ENCODE results near the gene TNRC6B. TPM values are rescaled to one million over a fixed set of nuclear protein-coding genes. Genes with fewer than 3 reads are reported as not detected.

TNRC6B gene
- total and polyA plus RNA-seq, 2 of the 13 experiments (the other 11 are each of a cell fraction or from before 2014, with no cell fraction given) = 8.9 to 13.2 TPM

DNA sequence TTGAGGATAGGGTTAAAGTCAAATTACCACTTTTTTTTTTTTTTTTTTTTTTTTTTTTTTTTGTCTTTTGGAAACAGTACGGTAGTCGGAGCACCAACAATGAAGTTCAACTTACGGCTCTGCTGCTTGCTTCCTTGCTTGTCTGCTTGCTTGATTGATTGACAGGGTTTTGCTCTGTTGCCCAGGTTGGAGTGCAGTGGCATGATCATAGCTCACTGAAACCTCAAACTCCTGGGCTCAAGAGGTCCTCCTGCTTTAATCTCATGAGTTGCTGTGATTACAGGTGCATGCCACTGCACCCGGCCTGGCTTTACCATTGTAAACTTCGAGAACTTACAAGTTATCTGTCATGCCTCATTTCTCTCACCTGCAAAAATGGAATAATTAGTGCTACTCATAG lies 198.4 kb downstream of the TNRC6B start:
- Histone ChIP-seq H3K4me2 (ENCODE audit: low read depth, low read length) (no peak overlapping the region), H3K36me3 (replicated peaks in 1 of 2; ENCODE audit: control insufficient read depth in 1 of 2, insufficient read depth in 2 of 2, low read length in 2 of 2) (no peaks in the 10 kb centered on the region), H3K9me3 (ENCODE audit: low read length) (no peaks in the 10 kb centered on the region), H3K27ac (ENCODE audit: extremely low read length, insufficient read depth, low read length) (no peak overlapping the region), H3K27me3 (ENCODE audit: control insufficient read depth in 1 of 2, insufficient read depth in 2 of 2, low read length in 2 of 2) (no peaks in the 10 kb centered on the region), H3K4me3 (replicated peaks in 1 of 3; ENCODE audit: insufficient read depth in 1 of 3, low read depth in 2 of 3, low read length in 3 of 3) (no peak overlapping the region), H4K20me1 (ENCODE audit: insufficient read depth, low read length) (no peaks in the 10 kb centered on the region), H3K4me1 (ENCODE audit: insufficient read depth, low read length) (no peaks in the 10 kb centered on the region), H2AFZ (ENCODE audit: low read length) (no peak overlapping the region), H3K9ac (ENCODE audit: insufficient read depth, low read depth, low read length) (no peak overlapping the region), H3K79me2 (ENCODE audit: insufficient read depth, low read length) (peaks cover 2% of the 10 kb centered on the region)
- POLR2A ChIA-PET = no interaction called here
- ATAC-seq (no peak), DNase-seq (ENCODE audit: low spot score) (no peak), FAIRE-seq (no peak)
- intact Hi-C loops (cut with micrococcal nuclease; ENCODE audit: unreplicated experiment) = no loop called here
- CTCF ChIA-PET (ENCODE audit: low intra/inter-chr PET ratio, low total read pairs) = no interaction called here
- WGBS (ENCODE audit: low lambda C conversion rate) = 96% methylated on average over 5 of the region's 5 CpGs
- no TSS peak for BruUV-seq (replicated peaks)
- in situ Hi-C loops (cut with HindIII; ENCODE audit: extremely low pct_ligation_motif_present, low pct_unique_long_range_greater_than_20kb) = no loop called here
- TF ChIP-seq ZNF234 (CRISPR knock-in tag; conservative IDR thresholded peaks at IDR 0.05) (no peak), NFE2L2 (IDR thresholded peaks at IDR 0.05; ENCODE audit: low read length) (no peak), MED13 (CRISPR knock-in tag; IDR thresholded peaks at IDR 0.05) (no peak), CC2D1A (CRISPR knock-in tag; IDR thresholded peaks at IDR 0.05) (no peak), FIP1L1 (IDR thresholded peaks at IDR 0.05; ENCODE audit: borderline replicate concordance, insufficient read depth, low read depth, low read length) (no peak), NCOA1 (CRISPR knock-in tag; IDR thresholded peaks at IDR 0.05) (no peak), RFX1 (IDR thresholded peaks at IDR 0.05) (no peak), ZBTB7A (CRISPR knock-in tag; IDR thresholded peaks at IDR 0.05) (no peak), GATA4 (IDR thresholded peaks at IDR 0.05; ENCODE audit: borderline replicate concordance, low read depth) (no peak), IRX3 (CRISPR knock-in tag; IDR thresholded peaks at IDR 0.05; ENCODE audit: borderline replicate concordance, low read depth) (no peak), ATRX (CRISPR knock-in tag; IDR thresholded peaks at IDR 0.05; ENCODE audit: borderline replicate concordance) (no peak), ZNF720 (CRISPR knock-in tag; IDR thresholded peaks at IDR 0.05) (no peak)
- TF ChIP-seq, protein P1, sequence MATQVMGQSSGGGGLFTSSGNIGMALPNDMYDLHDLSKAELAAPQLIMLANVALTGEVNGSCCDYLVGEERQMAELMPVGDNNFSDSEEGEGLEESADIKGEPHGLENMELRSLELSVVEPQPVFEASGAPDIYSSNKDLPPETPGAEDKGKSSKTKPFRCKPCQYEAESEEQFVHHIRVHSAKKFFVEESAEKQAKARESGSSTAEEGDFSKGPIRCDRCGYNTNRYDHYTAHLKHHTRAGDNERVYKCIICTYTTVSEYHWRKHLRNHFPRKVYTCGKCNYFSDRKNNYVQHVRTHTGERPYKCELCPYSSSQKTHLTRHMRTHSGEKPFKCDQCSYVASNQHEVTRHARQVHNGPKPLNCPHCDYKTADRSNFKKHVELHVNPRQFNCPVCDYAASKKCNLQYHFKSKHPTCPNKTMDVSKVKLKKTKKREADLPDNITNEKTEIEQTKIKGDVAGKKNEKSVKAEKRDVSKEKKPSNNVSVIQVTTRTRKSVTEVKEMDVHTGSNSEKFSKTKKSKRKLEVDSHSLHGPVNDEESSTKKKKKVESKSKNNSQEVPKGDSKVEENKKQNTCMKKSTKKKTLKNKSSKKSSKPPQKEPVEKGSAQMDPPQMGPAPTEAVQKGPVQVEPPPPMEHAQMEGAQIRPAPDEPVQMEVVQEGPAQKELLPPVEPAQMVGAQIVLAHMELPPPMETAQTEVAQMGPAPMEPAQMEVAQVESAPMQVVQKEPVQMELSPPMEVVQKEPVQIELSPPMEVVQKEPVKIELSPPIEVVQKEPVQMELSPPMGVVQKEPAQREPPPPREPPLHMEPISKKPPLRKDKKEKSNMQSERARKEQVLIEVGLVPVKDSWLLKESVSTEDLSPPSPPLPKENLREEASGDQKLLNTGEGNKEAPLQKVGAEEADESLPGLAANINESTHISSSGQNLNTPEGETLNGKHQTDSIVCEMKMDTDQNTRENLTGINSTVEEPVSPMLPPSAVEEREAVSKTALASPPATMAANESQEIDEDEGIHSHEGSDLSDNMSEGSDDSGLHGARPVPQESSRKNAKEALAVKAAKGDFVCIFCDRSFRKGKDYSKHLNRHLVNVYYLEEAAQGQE (IDR thresholded peaks at IDR 0.05; ENCODE audit: borderline replicate concordance in 1 of 2, low read depth in 1 of 2, low read length in 2 of 2) = no peak
- TF ChIP-seq, protein P2, sequence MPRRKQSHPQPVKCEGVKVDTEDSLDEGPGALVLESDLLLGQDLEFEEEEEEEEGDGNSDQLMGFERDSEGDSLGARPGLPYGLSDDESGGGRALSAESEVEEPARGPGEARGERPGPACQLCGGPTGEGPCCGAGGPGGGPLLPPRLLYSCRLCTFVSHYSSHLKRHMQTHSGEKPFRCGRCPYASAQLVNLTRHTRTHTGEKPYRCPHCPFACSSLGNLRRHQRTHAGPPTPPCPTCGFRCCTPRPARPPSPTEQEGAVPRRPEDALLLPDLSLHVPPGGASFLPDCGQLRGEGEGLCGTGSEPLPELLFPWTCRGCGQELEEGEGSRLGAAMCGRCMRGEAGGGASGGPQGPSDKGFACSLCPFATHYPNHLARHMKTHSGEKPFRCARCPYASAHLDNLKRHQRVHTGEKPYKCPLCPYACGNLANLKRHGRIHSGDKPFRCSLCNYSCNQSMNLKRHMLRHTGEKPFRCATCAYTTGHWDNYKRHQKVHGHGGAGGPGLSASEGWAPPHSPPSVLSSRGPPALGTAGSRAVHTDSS (CRISPR knock-in tag; conservative IDR thresholded peaks at IDR 0.05) = no peak
